H7 (cell line): ENCODE data around the gene SCAF8. TPM values are rescaled to one million over a fixed set of nuclear protein-coding genes. Genes with fewer than 3 reads are reported as not detected.
"Not testable (repeated sequence)": the region's sequence is repeated elsewhere in the genome, so short reads cannot be mapped to it uniquely, and the experiment has no call there.

Experiments
- DNase-seq: peaks from one replicate; pipeline ENCODE4 v3.0.0; 2012
- H3K27me3 ChIP-seq: 2 replicates; pipeline ENCODE4 v1.6.0; 2011; ENCODE audit warnings: mild to moderate bottlenecking, low read length; ENCODE audit not compliant: control insufficient read depth, insufficient read depth
- H3K36me3 ChIP-seq: replicated peaks from 2 replicates; pipeline ENCODE4 v1.5.1; 2011; ENCODE audit warnings: low read length; ENCODE audit not compliant: control insufficient read depth, insufficient read depth
- H3K4me3 ChIP-seq: 2 replicates; pipeline ENCODE4 v1.5.1; 2011; ENCODE audit warnings: low read depth, mild to moderate bottlenecking, control low read depth, low read length, moderate library complexity; ENCODE audit not compliant: insufficient read depth
- total RNA-seq: library from RNA; depleted of rRNA; stranded (reverse); fragments of >200 nt; shearing (Covaris generic); gene quantifications from 2 replicates; pipeline ENCODE4 v1.2.3, GENCODE V29; 2014

SCAF8 gene
- total RNA-seq, 1 experiment from 2014 or later: 21.3 TPM

DNA sequence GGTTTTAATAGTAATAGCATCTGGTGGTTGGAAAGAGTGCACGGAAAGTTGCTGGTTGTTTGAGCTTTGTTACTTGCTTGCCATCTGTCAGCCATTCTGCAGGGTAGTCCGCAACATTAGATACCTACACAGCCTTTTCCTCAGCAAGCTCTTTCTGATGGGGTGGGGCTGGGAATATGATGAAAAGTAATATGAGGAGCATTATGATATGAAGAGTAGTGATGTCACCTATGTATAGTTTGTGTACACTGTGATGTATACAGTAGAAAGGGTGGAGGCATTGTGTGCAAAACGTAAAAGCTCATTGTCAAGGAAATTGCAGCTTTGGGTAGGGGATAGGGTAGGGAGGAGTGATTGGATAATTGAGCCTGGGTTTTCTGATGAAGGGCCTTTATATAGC, 16.1 kb downstream of the SCAF8 start:
- Histone ChIP-seq H3K27me3 (no peaks in the 10 kb centered on the region), H3K4me3 (no peak overlapping the region), H3K36me3 (no peaks in the 10 kb centered on the region)
- DNase-seq: no peak

DNA sequence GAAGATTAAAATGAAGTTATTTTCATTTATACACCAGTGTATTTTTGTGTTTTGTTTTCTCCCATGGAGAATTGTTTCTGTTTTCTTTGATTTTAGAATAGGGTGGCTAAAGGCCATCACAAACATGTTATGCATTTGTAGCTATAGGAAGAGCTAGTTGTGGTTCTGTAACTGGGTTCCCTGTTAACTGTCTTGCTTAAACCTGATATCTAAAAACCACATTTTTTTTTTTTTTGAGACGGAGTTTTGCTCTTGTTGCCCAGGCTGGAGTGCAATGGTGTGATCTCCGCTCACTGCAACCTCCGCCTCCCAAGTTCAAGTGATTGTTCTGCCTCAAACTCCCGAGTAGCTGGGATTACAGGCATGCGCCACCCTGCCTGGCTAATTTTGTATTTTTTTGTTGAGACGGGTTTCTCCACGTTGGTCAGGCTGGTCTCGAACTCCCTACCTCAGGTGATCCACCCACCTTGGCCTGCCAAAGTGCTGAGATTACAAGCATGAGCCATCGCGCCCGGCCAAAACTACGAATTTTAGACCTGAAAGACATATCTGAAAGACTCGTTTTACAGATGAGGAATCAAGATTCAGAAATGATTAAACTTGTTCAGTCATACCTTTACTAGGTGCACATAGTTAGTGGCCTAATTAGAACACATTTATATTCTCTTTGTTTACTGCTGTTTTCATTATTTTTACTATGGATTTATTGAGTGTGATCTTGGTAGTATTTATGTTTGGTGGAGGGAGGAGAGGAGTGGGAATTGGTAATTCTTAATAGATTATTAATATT, 18.0 kb downstream of the SCAF8 start:
- Histone ChIP-seq H3K27me3 (no peaks in the 10 kb centered on the region), H3K4me3 (no peak overlapping the region), H3K36me3 (no peaks in the 10 kb centered on the region)
- DNase-seq: no peak

DNA sequence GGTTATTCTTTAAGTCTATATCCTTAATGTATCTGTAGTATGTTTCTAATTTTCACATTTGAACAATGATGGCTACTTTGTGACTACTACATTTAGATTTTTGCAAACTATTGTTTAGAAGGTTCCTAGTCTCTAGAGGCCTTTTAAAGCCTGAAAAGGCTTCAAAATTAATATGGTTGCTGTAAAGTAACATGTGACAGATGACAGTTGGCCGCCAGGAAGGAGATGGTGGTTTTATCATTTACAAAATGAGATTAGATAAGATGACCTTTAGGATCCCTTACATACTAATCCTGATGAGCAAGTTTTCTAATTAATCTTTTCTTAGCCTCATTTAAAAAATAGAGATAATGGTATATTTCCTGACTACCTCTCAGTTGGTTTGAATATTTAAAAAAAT, 18.8 kb downstream of the SCAF8 start:
- no peak for DNase-seq
- no peaks in the 10 kb centered on the region for H3K27me3 ChIP-seq
- H3K36me3 ChIP-seq: no peaks in the 10 kb centered on the region
- H3K4me3 ChIP-seq: no peak overlapping the region

DNA sequence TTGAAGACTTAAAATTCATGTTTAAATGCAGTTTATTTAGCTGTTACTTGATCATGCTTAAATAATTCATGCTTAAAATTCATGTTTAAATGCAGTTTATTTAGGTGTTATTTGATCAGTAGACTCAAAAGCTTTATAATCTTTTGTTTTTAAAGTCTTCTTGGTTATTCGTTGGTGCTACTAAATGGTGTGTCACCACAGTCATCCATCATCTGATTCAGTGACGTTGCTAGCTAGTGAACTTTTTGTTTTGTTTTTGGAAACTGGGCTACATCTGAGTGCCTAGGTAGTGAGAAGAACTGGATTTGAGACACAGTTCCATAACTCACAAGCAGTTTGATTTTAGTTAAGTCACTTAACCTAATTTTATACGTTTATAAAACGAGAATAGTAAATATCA, 20.9 kb downstream of the SCAF8 start:
- DNase-seq: no peak

DNA sequence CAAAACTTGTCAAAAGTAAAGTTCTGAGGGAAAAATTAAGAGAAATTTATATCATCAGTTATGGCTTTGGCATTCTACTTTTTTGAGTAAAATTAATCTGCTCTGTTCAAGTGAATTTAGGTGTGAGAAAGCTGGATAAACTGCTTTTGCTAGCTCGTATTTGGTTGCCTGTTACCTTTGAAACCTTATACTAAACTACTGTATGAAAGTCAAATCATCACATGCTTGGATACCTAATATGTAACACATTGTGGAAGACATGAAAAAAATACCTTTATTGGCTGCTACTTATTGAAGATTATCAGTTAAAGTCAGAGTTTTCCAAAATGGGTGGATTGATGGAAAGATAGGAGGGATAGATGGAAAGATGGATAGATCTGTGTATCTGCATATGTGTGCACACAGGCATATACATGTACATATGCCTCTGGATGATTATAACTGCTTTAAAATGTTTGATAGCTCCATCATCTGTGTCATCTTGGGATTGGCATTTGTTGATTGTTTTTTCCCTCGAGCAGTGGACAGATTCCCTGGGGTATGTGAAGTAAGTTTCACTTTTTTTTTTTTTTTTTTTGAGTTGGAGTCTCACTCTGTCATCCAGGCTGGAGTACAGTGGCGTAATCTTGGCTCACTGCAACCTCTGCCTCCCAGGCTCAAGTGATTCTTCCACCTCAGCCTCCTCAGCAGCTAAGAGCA, 24.3 kb downstream of the SCAF8 start:
- H3K27me3 ChIP-seq: no peaks in the 10 kb centered on the region
- H3K36me3 ChIP-seq: no peaks in the 10 kb centered on the region
- DNase-seq: no peak
- no peak overlapping the region for H3K4me3 ChIP-seq

More for the DNA sequence above, 20.9 kb downstream of the SCAF8 start:
- Histone ChIP-seq H3K27me3 (no peaks in the 10 kb centered on the region), H3K36me3 (no peaks in the 10 kb centered on the region), H3K4me3 (no peak overlapping the region)

DNA sequence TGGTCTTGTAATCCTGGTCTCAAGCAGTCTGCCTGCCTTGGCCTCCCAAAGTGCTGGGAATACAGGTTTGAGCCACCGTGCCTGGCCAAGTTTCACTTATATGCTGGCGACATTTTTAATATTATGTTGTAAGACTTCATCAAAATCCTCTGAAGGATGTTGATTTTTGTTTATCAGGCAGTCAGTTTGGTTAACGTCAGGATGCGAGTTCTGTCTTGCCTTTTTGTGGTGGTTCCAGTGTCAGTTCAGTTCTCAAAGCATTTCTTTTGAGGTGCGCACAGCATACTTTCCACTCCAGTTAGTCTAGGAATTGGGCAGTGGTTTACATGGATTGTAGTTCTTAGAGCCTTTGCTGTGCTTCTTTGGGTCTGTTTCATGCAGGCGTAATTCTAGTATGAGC, 24.9 kb downstream of the SCAF8 start:
- H3K4me3 ChIP-seq: no peak overlapping the region
- H3K27me3 ChIP-seq: no peaks in the 10 kb centered on the region
- no peaks in the 10 kb centered on the region for H3K36me3 ChIP-seq
- no peak for DNase-seq

DNA sequence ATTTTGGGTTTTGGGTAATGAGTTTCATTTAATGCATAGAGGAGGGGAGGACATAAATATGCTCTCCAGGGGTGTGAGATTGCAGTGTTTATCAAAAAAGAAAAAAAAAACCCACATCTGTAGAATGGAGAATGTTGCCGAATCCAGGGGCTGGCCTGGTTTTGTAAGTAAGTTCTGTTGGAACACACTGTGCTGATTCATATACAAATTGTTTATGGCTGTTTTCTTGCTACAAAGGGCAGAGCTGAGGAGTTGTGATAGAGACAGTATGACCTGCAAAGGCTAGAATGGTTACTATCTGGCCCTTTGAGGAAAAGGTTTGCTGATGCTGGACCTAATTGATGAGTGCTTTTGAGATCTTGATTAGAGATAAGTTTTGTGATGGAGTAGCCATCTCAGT, 30.4 kb downstream of the SCAF8 start:
- no peak for DNase-seq
- no peaks in the 10 kb centered on the region for H3K36me3 ChIP-seq
- no peaks in the 10 kb centered on the region for H3K27me3 ChIP-seq
- no peak overlapping the region for H3K4me3 ChIP-seq

DNA sequence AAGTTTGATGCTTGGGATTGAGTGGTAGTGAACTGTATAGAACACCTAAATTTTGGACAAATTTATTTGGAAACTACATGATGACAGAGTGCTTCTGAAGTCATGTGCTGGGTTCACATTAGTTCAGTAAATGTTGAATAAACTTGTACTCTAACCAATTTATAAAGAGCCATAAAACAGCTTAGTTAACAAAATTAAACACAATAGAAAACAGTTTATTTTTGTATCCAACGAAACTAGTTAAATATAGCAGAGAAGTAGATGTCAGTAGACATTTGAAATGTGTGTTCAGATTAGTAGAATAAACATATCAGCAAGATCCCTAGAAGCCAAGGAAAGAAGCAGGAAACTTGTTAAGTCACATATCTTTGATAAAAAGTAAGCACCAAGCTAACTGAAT, 32.1 kb downstream of the SCAF8 start:
- Histone ChIP-seq H3K4me3 (no peak overlapping the region), H3K36me3 (no peaks in the 10 kb centered on the region), H3K27me3 (no peaks in the 10 kb centered on the region)
- DNase-seq: no peak

DNA sequence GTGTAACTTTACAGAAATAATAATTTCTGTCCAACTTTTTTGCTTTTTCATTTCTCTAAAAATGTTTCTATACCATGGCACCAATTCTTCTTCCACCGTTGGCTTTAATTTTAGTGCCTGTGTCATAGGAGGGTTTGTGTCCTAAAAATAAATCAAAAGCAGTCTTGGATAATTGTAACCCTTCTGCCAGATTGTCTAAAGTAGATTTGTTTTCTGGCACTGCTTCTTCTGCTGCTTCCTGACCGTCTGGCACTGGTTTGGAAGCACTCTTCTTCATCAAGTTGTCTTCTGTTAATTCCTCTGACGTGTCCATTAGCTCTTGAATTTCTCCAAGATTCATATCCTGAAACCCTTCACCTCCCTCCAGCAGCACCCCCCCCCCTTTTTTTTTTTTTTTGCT, 33.1 kb downstream of the SCAF8 start:
- Histone ChIP-seq H3K4me3 (no peak overlapping the region), H3K36me3 (no peaks in the 10 kb centered on the region), H3K27me3 (no peaks in the 10 kb centered on the region)
- no peak for DNase-seq

DNA sequence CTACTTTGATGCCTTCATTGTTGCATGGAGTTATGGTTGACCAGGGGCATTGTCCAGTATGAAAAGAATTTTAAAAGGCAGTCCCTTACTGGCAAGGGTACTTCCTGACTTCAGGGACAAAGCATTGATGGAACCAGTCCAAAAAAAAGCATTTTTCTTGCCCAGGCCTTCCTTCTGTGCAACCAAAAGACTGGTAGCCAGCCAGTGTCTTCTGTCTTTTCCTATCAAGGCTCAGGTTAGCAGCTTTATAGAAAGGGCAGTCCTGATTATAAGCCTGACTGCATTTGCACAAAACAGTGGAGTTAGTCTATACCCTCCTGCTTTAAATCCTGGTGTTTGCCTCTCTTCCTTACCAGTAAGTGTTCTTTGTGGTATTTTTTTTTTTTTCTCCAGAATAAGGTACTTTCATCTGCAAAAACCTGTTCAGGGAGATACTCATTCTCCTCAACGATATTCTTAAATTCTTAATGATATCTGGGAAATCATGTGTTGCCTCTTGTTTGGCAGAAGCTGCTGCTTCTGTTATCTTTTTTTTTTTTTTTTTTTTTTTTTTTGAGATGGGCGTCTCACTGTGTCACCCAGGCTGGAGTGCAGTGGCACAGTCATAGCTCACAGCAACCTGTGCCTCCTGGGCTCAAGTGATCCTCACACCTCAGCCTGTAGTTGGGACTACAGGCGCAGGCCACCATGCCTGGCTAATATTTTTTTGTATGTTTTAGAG, 33.9 kb downstream of the SCAF8 start:
- no peak for DNase-seq
- H3K27me3 ChIP-seq: no peaks in the 10 kb centered on the region

DNA sequence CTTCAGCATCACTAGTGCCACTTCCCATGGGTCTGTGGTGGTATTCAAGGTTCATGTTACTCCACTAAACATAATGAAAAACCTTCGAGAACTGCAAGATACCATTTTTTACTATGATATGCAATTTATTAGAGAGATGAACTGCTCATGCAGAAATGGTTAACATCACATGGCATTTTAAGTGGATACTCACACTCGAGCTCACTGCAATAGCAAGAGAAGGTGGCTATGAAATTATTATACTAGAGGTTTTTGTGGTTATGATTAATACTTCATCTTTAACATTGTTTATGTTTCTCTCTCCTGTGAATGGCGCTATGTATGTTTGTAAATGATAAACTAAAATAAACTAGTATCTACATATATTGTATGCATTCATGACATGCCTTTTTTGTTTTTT, 35.1 kb downstream of the SCAF8 start:
- H3K27me3 ChIP-seq: no peaks in the 10 kb centered on the region
- H3K4me3 ChIP-seq: no peak overlapping the region
- DNase-seq: no peak
- no peaks in the 10 kb centered on the region for H3K36me3 ChIP-seq

More for the DNA sequence above, 33.9 kb downstream of the SCAF8 start:
- Histone ChIP-seq H3K36me3 (no peaks in the 10 kb centered on the region), H3K4me3 (no peak overlapping the region)

DNA sequence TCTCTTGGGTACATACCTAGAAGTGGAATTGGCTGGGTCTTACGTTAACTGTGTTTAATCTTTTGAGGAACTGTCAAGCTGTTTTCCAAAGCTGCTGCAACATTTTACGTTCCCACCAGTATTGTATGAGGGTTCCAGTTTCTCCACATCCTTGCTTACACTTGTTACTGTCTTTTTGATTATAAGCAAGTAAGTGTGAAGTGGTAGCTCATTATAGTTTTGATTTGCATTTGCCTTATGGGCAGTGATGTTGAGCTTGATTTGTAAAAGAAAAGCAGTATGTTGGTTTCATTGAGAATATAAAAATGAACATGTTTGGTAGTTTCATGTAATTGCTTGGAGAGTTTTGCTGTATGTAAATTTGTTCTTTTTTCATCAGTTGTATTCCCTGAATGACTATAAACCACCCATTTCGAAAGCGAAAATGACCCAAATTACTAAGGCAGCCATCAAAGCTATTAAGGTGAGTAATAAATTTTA, 40.4 kb downstream of the SCAF8 start:
- Histone ChIP-seq H3K4me3 (no peak overlapping the region), H3K36me3 (no peaks in the 10 kb centered on the region), H3K27me3 (no peaks in the 10 kb centered on the region)
- no peak for DNase-seq

DNA sequence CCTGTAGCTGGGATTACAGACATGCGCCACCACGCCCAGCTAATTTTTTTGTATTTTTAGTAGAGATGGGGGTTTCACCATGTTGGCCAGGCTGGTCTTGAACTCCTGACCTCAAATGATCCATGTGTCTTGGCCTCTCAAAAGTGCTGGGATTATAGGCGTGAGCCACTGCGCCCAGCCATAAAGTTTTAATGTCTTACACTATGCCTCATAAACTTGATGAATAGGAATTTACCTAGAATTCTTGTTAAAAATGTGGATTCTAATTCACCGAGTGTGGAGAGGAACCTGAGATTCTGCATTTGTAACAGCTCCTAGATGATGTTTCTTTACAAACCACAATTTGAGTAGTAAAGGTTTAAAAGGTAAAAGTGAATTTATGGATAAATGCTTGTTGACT, 45.9 kb downstream of the SCAF8 start:
- not testable (repeated sequence) for H3K27me3 ChIP-seq, H3K36me3 ChIP-seq, H3K4me3 ChIP-seq, DNase-seq

DNA sequence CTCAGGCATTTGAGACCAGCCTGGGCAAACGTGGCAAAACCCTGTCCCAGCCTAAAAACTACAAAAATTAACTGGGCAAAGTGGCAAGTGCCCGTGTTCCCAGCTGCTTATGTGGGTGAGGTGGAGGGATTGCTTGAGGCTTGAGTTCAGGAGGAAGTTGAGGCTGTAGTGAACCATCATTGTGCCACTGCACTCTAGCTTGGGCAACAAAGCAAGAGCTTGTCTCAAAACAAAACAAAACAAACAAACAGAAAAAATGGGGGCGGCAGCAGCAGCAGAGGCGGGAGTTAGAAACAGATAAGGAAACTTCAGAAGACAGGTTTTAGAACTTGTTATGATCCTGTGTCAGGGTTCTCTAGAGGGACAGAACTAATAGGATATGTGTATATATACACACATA, 49.0 kb downstream of the SCAF8 start:
- no peak for DNase-seq

DNA sequence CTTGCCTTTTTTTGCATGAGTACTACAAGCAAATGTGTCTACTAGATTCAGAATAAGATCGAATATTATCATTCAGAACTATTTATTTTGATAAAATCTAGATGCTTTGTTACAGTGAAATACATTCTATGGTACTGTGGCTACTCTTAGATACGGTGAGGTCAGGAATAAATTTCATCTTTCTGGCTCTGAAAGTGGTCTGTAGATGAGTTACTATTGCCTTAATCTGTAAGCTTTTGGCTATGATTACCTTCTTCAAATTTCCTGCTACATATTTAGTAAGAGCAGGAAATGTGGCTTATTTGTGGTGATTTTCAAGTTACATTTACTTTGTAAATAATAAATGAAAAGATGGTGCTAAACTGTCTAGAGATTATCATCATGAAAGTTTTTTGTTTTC, 50.0 kb downstream of the SCAF8 start:
- DNase-seq: no peak
- no peak overlapping the region for H3K4me3 ChIP-seq
- no peaks in the 10 kb centered on the region for H3K27me3 ChIP-seq
- H3K36me3 ChIP-seq: peaks cover 1% of the 10 kb centered on the region; the same call in 1 of the 2 replicates

More for the DNA sequence above, 49.0 kb downstream of the SCAF8 start:
- Histone ChIP-seq H3K36me3 (peaks cover 1% of the 10 kb centered on the region; the same call in 1 of the 2 replicates), H3K27me3 (no peaks in the 10 kb centered on the region), H3K4me3 (no peak overlapping the region)
